Epithelial cell of proximal tubule (primary cell): ENCODE results near the gene TAF6L. TPM values are rescaled to one million over a fixed set of nuclear protein-coding genes. Genes with fewer than 3 reads are reported as not detected.
"Not testable (repeated sequence)": the region's sequence is repeated elsewhere in the genome, so short reads cannot be mapped to it uniquely, and the experiment has no call there.

ENCODE experiments used
- DNase-seq: peaks from one replicate; pipeline ENCODE4 v3.0.0-alpha.2; 2011; ENCODE audit warnings: low read depth
- H3K4me3 ChIP-seq: 2 replicates; pipeline ENCODE4 v1.5.1; 2011; ENCODE audit warnings: low read depth, mild to moderate bottlenecking, low read length
- CTCF ChIP-seq: conservative IDR thresholded peaks from 2 replicates; pipeline ENCODE4 v1.5.1; 2012; ENCODE audit warnings: low read depth, mild to moderate bottlenecking, low read length
- total RNA-seq: library from RNA; depleted of rRNA; stranded (reverse); fragments of >200 nt; gene quantifications from 2 replicates; pipeline ENCODE4 v1.2.3, GENCODE V29; 2015

Gene TAF6L
- total RNA-seq, 1 donor from 2014 or later, result 12.4 TPM

- no peak for DNase-seq
- no peak overlapping the region for H3K4me3 ChIP-seq
- TF ChIP-seq CTCF, result no peak
These were observed 35.5 kb downstream of the TAF6L start for GRCh38 chr11:62806611-62807121.

DNA sequence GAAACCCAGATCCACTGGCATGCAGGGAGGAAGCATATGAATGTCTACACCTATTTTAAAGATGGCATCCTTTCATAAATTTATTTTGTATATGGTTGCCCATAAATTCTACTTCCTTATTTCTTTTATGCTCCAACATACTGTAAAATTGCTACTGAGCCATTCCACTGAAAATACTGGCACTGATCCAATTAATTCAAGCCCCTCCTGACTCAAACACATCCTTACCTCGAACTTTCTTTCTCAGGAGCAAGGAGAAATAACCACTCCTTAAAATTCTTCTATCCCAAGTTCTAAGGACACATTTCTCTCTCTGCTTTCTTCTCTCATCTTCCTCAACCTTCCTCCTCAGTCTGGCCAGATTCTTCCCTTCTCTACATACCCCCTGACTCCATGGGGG lies 39.6 kb downstream of the TAF6L start:
- no peak for TF ChIP-seq CTCF

DNA sequence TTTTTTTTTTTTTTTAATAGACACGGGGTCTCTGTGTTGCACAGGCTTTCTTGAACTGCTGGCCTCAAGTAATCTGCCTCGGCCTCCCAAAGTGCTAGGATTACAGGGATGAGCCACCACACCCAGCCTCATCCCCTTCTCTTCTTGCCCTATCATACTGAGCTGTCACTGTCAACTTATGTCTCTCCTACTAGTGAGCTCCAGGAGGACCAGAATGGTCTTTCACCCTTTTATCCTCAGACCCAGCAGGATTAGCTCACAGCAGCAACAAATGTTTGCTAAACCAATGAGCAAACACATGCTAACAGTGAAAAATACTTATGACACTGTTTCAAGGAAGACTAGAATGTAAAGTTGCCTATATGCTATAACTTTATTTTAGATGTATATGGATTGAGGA lies 40.5 kb downstream of the TAF6L start:
- H3K4me3 ChIP-seq, result no peak overlapping the region
- no peak for DNase-seq
- no peak for TF ChIP-seq CTCF

More for the DNA sequence above, 39.6 kb downstream of the TAF6L start:
- H3K4me3 ChIP-seq, result no peak overlapping the region
- DNase-seq, result no peak

- DNase-seq, result no peak
- H3K4me3 ChIP-seq, result no peak overlapping the region
- no peak for TF ChIP-seq CTCF
These were observed 45.4 kb downstream of the TAF6L start for GRCh38 chr11:62816557-62816956.

DNA sequence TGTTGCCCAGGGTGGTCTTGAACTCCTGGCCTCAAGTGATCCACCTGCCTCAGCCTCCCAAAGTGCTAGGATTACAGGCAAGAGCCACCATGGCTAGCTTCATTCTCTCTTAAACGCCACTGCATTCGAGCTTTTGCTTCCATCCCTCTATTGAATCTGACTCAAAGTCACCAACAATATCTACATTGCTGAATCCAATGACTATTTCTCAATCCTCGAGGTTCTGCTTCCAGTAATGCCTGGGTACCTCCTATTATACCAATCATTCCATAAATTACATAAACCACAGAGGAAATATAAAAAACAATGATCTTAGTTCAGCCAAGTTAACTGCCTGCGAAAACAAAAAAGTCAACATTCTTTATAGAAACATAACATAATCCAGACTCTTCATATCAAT lies 45.9 kb downstream of the TAF6L start:
- no peak overlapping the region for H3K4me3 ChIP-seq
- no peak for TF ChIP-seq CTCF
- no peak for DNase-seq

DNA sequence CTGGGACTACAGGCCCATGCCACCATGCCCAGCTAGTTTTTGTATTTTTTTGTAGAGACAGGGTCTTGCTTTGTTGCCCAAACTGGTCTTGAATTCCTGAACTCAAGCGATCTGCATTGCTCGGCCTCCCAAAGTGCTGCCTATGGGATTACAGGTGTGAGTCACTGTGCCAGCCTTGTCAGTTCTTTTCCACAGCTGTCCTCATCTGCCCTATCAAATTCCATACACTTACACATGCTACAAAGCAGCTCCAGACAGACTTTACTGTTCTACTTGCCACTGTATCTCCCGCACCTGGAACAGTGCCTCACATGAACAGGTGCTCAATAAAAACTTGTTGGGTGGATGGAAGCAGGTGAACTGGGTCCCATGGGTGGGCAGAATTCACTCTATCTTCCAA lies 52.5 kb downstream of the TAF6L start:
- no peak for TF ChIP-seq CTCF
- DNase-seq, result no peak

DNA sequence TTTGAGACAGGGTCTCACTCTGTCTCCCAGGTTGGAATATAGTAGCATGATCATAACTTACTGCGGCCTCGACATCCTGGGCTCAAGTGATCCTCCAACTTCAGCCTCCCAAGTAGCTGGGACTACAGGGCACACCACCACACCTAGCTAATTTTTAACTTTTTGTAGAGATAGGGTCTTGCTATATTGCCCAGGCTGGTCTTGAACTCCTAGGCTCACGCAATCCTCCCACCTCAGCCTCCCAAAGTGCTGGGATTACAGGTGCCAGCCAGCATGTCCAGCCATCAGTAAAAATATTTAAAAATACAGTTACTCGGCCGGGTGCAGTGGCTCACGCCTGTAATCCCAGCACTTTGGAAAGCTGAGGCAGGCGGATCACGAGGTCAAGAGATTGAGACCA lies 56.9 kb downstream of the TAF6L start:
- not testable (repeated sequence) for DNase-seq, H3K4me3 ChIP-seq

More for the DNA sequence above, 52.5 kb downstream of the TAF6L start:
- no peak overlapping the region for H3K4me3 ChIP-seq
